ENCODE data around the gene GOLIM4.

DNA sequence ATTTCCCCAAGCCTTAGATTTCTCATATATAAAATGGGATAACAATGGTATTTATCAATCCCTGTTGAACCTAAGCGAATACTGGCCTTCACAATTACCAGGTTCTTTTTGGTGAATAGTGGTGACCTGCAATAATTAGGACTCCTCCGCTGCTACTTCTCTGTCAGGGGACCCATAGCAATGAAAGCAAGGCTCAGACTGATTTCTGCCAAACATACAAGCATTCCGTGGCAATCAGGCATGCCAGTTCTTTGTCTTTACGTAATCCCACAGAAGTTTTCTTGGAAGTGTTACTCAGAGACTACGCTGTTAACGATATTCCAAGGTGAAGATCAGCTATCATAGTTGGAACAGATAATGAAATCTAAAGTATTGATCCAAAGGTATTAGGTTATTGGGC is 105.7 kb downstream of the GOLIM4 start:
- TF ChIP-seq, protein P1, sequence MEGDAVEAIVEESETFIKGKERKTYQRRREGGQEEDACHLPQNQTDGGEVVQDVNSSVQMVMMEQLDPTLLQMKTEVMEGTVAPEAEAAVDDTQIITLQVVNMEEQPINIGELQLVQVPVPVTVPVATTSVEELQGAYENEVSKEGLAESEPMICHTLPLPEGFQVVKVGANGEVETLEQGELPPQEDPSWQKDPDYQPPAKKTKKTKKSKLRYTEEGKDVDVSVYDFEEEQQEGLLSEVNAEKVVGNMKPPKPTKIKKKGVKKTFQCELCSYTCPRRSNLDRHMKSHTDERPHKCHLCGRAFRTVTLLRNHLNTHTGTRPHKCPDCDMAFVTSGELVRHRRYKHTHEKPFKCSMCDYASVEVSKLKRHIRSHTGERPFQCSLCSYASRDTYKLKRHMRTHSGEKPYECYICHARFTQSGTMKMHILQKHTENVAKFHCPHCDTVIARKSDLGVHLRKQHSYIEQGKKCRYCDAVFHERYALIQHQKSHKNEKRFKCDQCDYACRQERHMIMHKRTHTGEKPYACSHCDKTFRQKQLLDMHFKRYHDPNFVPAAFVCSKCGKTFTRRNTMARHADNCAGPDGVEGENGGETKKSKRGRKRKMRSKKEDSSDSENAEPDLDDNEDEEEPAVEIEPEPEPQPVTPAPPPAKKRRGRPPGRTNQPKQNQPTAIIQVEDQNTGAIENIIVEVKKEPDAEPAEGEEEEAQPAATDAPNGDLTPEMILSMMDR (IDR thresholded peaks at IDR 0.05; ENCODE audit: poor library complexity) = no peak
- TF ChIP-seq EZH2phosphoT487 (IDR thresholded peaks at IDR 0.05; ENCODE audit: low read depth, severe bottlenecking, unreplicated experiment) (no peak), EZH2 (IDR thresholded peaks at IDR 0.05; ENCODE audit: borderline replicate concordance) (no peak)
